ENCODE results near the gene TMEM269.

TMEM269 gene

DNA sequence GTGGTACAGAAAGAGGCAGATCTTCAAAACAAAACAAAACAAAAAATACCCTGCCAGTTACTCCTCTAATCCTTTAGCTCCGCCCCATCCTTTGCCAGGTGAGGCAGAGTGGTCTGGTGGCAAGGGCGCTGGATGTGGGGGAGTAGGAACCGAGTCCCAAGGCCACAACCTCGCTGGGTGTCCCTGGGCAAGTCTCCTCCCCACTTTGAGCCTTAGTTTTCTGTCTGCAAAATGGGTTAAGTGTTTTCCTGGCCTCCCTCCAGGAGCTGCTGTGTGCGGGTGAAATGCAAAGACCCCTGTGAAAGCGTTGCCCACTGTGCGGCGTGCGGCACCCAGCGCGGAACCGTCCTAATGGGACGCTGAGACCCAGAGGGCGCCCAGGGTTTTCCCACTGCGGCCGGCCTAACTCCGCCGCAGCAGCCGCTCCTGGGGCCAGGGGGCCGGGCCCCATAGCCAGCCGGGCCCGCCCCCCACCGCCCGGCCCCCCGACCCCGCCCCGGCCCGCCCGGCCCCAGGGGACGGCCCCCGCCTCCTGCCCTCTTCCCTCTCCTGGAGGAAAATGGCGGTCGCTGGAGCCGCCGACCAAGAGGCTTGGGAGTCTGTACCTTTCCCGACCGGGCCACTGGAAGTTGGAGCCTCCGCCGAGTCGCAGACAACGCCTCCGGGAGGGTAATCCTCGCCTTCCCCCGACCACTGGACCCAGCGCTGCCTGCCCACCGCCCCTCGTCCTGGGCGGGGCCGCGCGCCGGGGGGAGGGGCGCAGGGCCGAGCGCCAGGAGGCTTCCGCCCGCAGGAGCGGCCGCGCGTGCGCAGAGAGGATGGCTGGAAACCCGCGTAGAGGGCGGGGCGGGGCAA is 32.0 kb downstream of the TMEM269 start, which contains the start of the genes ERMAP and SVBP:
TSS of gene ERMAP (plus strand) at position 538 of the 855 bp plus-strand sequence. CDS start 13,327 bp downstream, outside the sequence.
TSS of gene SVBP (minus strand) at position 813 of the 855 bp plus-strand sequence. CDS start 853 bp downstream, outside the sequence.
- DNase-seq (ENCODE audit: low spot score), result peak; percentile 98
- no peak for TF ChIP-seq CTCF (IDR thresholded peaks at IDR 0.05; ENCODE audit: extremely low read depth, insufficient read depth, missing control alignments)
- in situ Hi-C loops (cut with MboI; ENCODE audit: low pct_unique_long_range_greater_than_20kb, low sequenced_read_pairs, unreplicated experiment), result no loop called here

- peak; percentile 17 for DNase-seq (ENCODE audit: low spot score)
- no peak for TF ChIP-seq CTCF (IDR thresholded peaks at IDR 0.05; ENCODE audit: extremely low read depth, insufficient read depth, missing control alignments)
- in situ Hi-C loops (cut with MboI; ENCODE audit: low pct_unique_long_range_greater_than_20kb, low sequenced_read_pairs, unreplicated experiment), result no loop called here
These were observed 32.6 kb downstream of the TMEM269 start for GRCh38 chr1:42817440-42817767.

- DNase-seq (ENCODE audit: low spot score), result no peak
- in situ Hi-C loops (cut with MboI; ENCODE audit: low pct_unique_long_range_greater_than_20kb, low sequenced_read_pairs, unreplicated experiment), result no loop called here
- TF ChIP-seq CTCF (IDR thresholded peaks at IDR 0.05; ENCODE audit: extremely low read depth, insufficient read depth, missing control alignments), result no peak
These were observed 33.2 kb downstream of the TMEM269 start for GRCh38 chr1:42817976-42818375.

GRCh38 chr1:42820813-42821212 is 36.0 kb downstream of the TMEM269 start:
- no peak for DNase-seq (ENCODE audit: low spot score)
- no peak for TF ChIP-seq CTCF (IDR thresholded peaks at IDR 0.05; ENCODE audit: extremely low read depth, insufficient read depth, missing control alignments)
- in situ Hi-C loops (cut with MboI; ENCODE audit: low pct_unique_long_range_greater_than_20kb, low sequenced_read_pairs, unreplicated experiment), result no loop called here

DNA sequence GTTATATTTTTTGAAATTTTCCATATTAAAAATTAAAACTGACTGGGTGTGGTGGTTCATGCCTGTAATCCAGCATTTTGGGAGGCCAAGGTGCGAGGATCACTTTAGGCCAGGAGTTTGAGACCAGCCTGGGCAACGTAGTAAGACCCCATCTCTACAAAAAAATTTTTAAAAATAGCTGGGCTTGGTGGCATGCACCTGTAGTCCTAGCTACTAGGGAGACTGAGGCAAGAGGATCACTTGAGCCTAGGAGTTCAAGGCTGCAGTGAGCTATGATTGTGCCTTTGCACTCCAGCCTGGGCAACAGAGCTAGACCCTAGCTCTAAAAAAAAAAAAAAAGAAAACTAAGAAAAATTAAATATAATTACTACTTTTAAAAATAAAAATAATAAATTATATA is 36.9 kb downstream of the TMEM269 start:
- no peak for TF ChIP-seq CTCF (IDR thresholded peaks at IDR 0.05; ENCODE audit: extremely low read depth, insufficient read depth, missing control alignments)
- in situ Hi-C loops (cut with MboI; ENCODE audit: low pct_unique_long_range_greater_than_20kb, low sequenced_read_pairs, unreplicated experiment), result no loop called here

GRCh38 chr1:42822800-42823392 is 38.1 kb downstream of the TMEM269 start:
- no peak for DNase-seq (ENCODE audit: low spot score)
- TF ChIP-seq CTCF (IDR thresholded peaks at IDR 0.05; ENCODE audit: extremely low read depth, insufficient read depth, missing control alignments), result no peak
- in situ Hi-C loops (cut with MboI; ENCODE audit: low pct_unique_long_range_greater_than_20kb, low sequenced_read_pairs, unreplicated experiment), result no loop called here

More for the DNA sequence above, 36.9 kb downstream of the TMEM269 start:
- no peak for DNase-seq (ENCODE audit: low spot score)

All from GM13977 (cell line).